ENCODE results near the gene SPRY2.

Gene SPRY2

GRCh38 chr13:80331984-80332383 is 8.9 kb downstream of the SPRY2 start:
- no peaks in the 10 kb centered on the region for H3K4me1 ChIP-seq (ENCODE audit: low read length)
- H3K4me3 ChIP-seq (ENCODE audit: low read length): no peak overlapping the region
- no peaks in the 10 kb centered on the region for H3K79me2 ChIP-seq (ENCODE audit: low read length)
- H3K4me2 ChIP-seq (ENCODE audit: low read length): no peak overlapping the region
- no peak overlapping the region for H3K9ac ChIP-seq (ENCODE audit: low read length)
- no peak overlapping the region for H3K27ac ChIP-seq (ENCODE audit: low read length)
- no peak for TF ChIP-seq CTCF (IDR thresholded peaks at IDR 0.05; ENCODE audit: low read depth, low read length)
- TF ChIP-seq EZH2phosphoT487 (IDR thresholded peaks at IDR 0.05; ENCODE audit: low read depth): no peak
- H3K36me3 ChIP-seq (replicated peaks; ENCODE audit: low read depth, low read length): no peaks in the 10 kb centered on the region
- no peaks in the 10 kb centered on the region for H3K27me3 ChIP-seq (ENCODE audit: low read depth, low read length)
- H2AFZ ChIP-seq (ENCODE audit: low read depth, low read length): no peak overlapping the region
- no peaks in the 10 kb centered on the region for H3K9me3 ChIP-seq (ENCODE audit: insufficient read depth, low read length)
- H4K20me1 ChIP-seq (ENCODE audit: insufficient read depth, low read length): no peaks in the 10 kb centered on the region

- H3K4me3 ChIP-seq (ENCODE audit: low read length): no peak overlapping the region
- H4K20me1 ChIP-seq (ENCODE audit: insufficient read depth, low read length): no peaks in the 10 kb centered on the region
- H3K79me2 ChIP-seq (ENCODE audit: low read length): no peaks in the 10 kb centered on the region
- no peak overlapping the region for H3K9ac ChIP-seq (ENCODE audit: low read length)
- no peak overlapping the region for H3K27ac ChIP-seq (ENCODE audit: low read length)
- H3K4me2 ChIP-seq (ENCODE audit: low read length): no peak overlapping the region
- H3K4me1 ChIP-seq (ENCODE audit: low read length): no peaks in the 10 kb centered on the region
- no peak overlapping the region for H2AFZ ChIP-seq (ENCODE audit: low read depth, low read length)
- no peaks in the 10 kb centered on the region for H3K27me3 ChIP-seq (ENCODE audit: low read depth, low read length)
- H3K9me3 ChIP-seq (ENCODE audit: insufficient read depth, low read length): no peaks in the 10 kb centered on the region
- H3K36me3 ChIP-seq (replicated peaks; ENCODE audit: low read depth, low read length): no peaks in the 10 kb centered on the region
- no peak for TF ChIP-seq EZH2phosphoT487 (IDR thresholded peaks at IDR 0.05; ENCODE audit: low read depth)
- no peak for TF ChIP-seq CTCF (IDR thresholded peaks at IDR 0.05; ENCODE audit: low read depth, low read length)
Observed at GRCh38 chr13:80329250-80329649, 11.7 kb downstream of the SPRY2 start.

- Histone ChIP-seq H3K9me3 (ENCODE audit: insufficient read depth, low read length) (peaks cover 4% of the 10 kb centered on the region; the same call in 1 of the 2 replicates), H3K4me1 (ENCODE audit: low read length) (no peaks in the 10 kb centered on the region)
- TF ChIP-seq EZH2phosphoT487 (IDR thresholded peaks at IDR 0.05; ENCODE audit: low read depth) (no peak), CTCF (IDR thresholded peaks at IDR 0.05; ENCODE audit: low read depth, low read length) (no peak)
Observed at GRCh38 chr13:80319004-80319403, 21.9 kb downstream of the SPRY2 start.

GRCh38 chr13:80314711-80315653 is 25.9 kb downstream of the SPRY2 start:
- Histone ChIP-seq H3K9ac (ENCODE audit: low read length) (no peak overlapping the region), H3K4me1 (ENCODE audit: low read length) (no peaks in the 10 kb centered on the region), H3K9me3 (ENCODE audit: insufficient read depth, low read length) (peaks cover 4% of the 10 kb centered on the region; the same call in 1 of the 2 replicates), H4K20me1 (ENCODE audit: insufficient read depth, low read length) (no peaks in the 10 kb centered on the region), H3K27me3 (ENCODE audit: low read depth, low read length) (no peaks in the 10 kb centered on the region), H3K27ac (ENCODE audit: low read length) (no peak overlapping the region), H3K4me3 (ENCODE audit: low read length) (no peak overlapping the region), H3K79me2 (ENCODE audit: low read length) (no peaks in the 10 kb centered on the region), H3K4me2 (ENCODE audit: low read length) (no peak overlapping the region), H3K36me3 (replicated peaks; ENCODE audit: low read depth, low read length) (peaks cover 3% of the 10 kb centered on the region), H2AFZ (ENCODE audit: low read depth, low read length) (no peak overlapping the region)
- TF ChIP-seq EZH2phosphoT487 (IDR thresholded peaks at IDR 0.05; ENCODE audit: low read depth) (no peak), CTCF (IDR thresholded peaks at IDR 0.05; ENCODE audit: low read depth, low read length) (no peak)

More at GRCh38 chr13:80319004-80319403, 21.9 kb downstream of the SPRY2 start:
- Histone ChIP-seq H3K4me3 (ENCODE audit: low read length) (no peak overlapping the region), H2AFZ (ENCODE audit: low read depth, low read length) (no peak overlapping the region), H3K27me3 (ENCODE audit: low read depth, low read length) (no peaks in the 10 kb centered on the region), H3K79me2 (ENCODE audit: low read length) (no peaks in the 10 kb centered on the region), H3K27ac (ENCODE audit: low read length) (no peak overlapping the region), H4K20me1 (ENCODE audit: insufficient read depth, low read length) (no peaks in the 10 kb centered on the region), H3K9ac (ENCODE audit: low read length) (no peak overlapping the region), H3K36me3 (replicated peaks; ENCODE audit: low read depth, low read length) (peaks cover 3% of the 10 kb centered on the region), H3K4me2 (ENCODE audit: low read length) (no peak overlapping the region)

Data from OCI-LY3 (cell line).